HEK293 (cell line): ENCODE measurements around the gene CTDNEP1.

Experiments used
- CTCF ChIA-PET: fragments of 350-600 bp; formaldehyde crosslinking; extraction: SDS; loops from one replicate; lab custom pipeline; 2021; ENCODE audit warnings: antibody characterized with exemption; lab: Yijun Ruan, JAX
- POLR2A ChIA-PET: fragments of 300-600 bp; formaldehyde crosslinking; extraction: SDS; loops from one replicate; lab custom pipeline; 2020; ENCODE audit warnings: antibody characterized with exemption, inconsistent platforms; lab: Yijun Ruan, JAX
- H3K27ac ChIP-seq: fragments of 200-500 bp; sonication (Bioruptor generic); 2 replicates; pipeline ENCODE4 v1.5.1; 2014; ENCODE audit warnings: low read depth, low read length, control low read depth, inconsistent platforms; ENCODE audit errors: extremely low read depth
- H3K36me3 ChIP-seq, 2 experiments: fragments of 200-500 bp in 1 of 2; sonication (Bioruptor generic) in 1 of 2; 1 replicate in 1 of 2; 2 replicates in 1 of 2; pipeline ENCODE4 v1.5.1; 2014 to 2017; ENCODE audit warnings: inconsistent platforms in 2 of 2, low read length in 2 of 2; ENCODE audit not compliant: control insufficient read depth in 2 of 2, insufficient read depth in 1 of 2
- H3K4me1 ChIP-seq: fragments of 200-500 bp; sonication (Bioruptor generic); 2 replicates; pipeline ENCODE4 v1.5.1; 2014; ENCODE audit warnings: mild to moderate bottlenecking, low read length, inconsistent platforms; ENCODE audit not compliant: control insufficient read depth, insufficient read depth
- H3K4me3 ChIP-seq: 2 replicates; pipeline ENCODE4 v1.5.1; 2011; ENCODE audit warnings: low read depth, mild to moderate bottlenecking, control low read depth, low read length, moderate library complexity
- H3K9me3 ChIP-seq: fragments of 200-500 bp; sonication (Bioruptor generic); 2 replicates; pipeline ENCODE4 v1.5.1; 2014; ENCODE audit warnings: low read depth, low read length, inconsistent platforms; ENCODE audit not compliant: control insufficient read depth, insufficient read depth
- EGR2 ChIP-seq: fragments of 450-650 bp; formaldehyde crosslinking; IDR thresholded peaks from 2 replicates; pipeline ENCODE4 v1.5.1; 2016; ENCODE audit warnings: low read depth, missing biosample characterization, missing genetic modification characterization
- FEZF1 ChIP-seq: fragments of 450-650 bp; formaldehyde crosslinking; IDR thresholded peaks from 2 replicates; pipeline ENCODE4 v1.5.1; 2016; ENCODE audit warnings: missing biosample characterization, missing genetic modification characterization
- GLIS1 ChIP-seq: fragments of 450-650 bp; formaldehyde crosslinking; IDR thresholded peaks from 2 replicates; pipeline ENCODE4 v1.5.1; 2016; ENCODE audit warnings: missing biosample characterization, missing genetic modification characterization
- IKZF3 ChIP-seq: fragments of 450-650 bp; IDR thresholded peaks from 2 replicates; pipeline ENCODE4 v1.5.0; 2018; ENCODE audit warnings: missing biosample characterization, mild to moderate bottlenecking, missing genetic modification characterization, moderate library complexity
- MEIS1 ChIP-seq: sonication (generic); formaldehyde crosslinking; IDR thresholded peaks from 2 replicates; pipeline ENCODE4 v1.8.1; 2022; ENCODE audit warnings: missing genetic modification reagents, mild to moderate bottlenecking, borderline replicate concordance
- SP2 ChIP-seq: fragments of 450-650 bp; formaldehyde crosslinking; IDR thresholded peaks from 2 replicates; pipeline ENCODE4 v1.5.1; 2016; ENCODE audit warnings: missing biosample characterization, missing genetic modification characterization
- ZBTB48 ChIP-seq: fragments of 450-650 bp; formaldehyde crosslinking; IDR thresholded peaks from 2 replicates; pipeline ENCODE4 v1.5.1; 2016; ENCODE audit warnings: missing biosample characterization, missing genetic modification characterization
- ZNF121 ChIP-seq: fragments of 450-650 bp; formaldehyde crosslinking; IDR thresholded peaks from 2 replicates; pipeline ENCODE4 v1.5.1; 2016; ENCODE audit warnings: missing biosample characterization, missing genetic modification characterization
- ZNF132 ChIP-seq: fragments of 450-650 bp; formaldehyde crosslinking; IDR thresholded peaks from 2 replicates; pipeline ENCODE4 v1.5.1; 2017; ENCODE audit warnings: missing biosample characterization, missing genetic modification characterization, borderline replicate concordance
- ZNF324 ChIP-seq: fragments of 450-650 bp; formaldehyde crosslinking; IDR thresholded peaks from 2 replicates; pipeline ENCODE4 v1.5.1; 2016; ENCODE audit warnings: missing biosample characterization, missing genetic modification characterization
- ZNF341 ChIP-seq: fragments of 450-650 bp; formaldehyde crosslinking; IDR thresholded peaks from 2 replicates; pipeline ENCODE4; 2016; ENCODE audit warnings: low read depth, missing biosample characterization, missing genetic modification characterization
- ZNF37A ChIP-seq: fragments of 450-650 bp; IDR thresholded peaks from 2 replicates; pipeline ENCODE4 v1.5.1; 2018; ENCODE audit warnings: missing biosample characterization, missing genetic modification characterization
- ZNF391 ChIP-seq: fragments of 450-650 bp; formaldehyde crosslinking; IDR thresholded peaks from 2 replicates; pipeline ENCODE4 v1.5.1; 2016; ENCODE audit warnings: low read depth, missing biosample characterization, missing genetic modification characterization, borderline replicate concordance
- ZNF394 ChIP-seq: fragments of 450-650 bp; formaldehyde crosslinking; IDR thresholded peaks from 2 replicates; pipeline ENCODE4 v1.5.1; 2016; ENCODE audit warnings: missing biosample characterization, missing genetic modification characterization, mild to moderate bottlenecking, moderate library complexity, borderline replicate concordance
- ZNF416 ChIP-seq: fragments of 450-650 bp; formaldehyde crosslinking; IDR thresholded peaks from 2 replicates; pipeline ENCODE4 v1.5.1; 2016; ENCODE audit warnings: missing biosample characterization, missing genetic modification characterization
- ZNF433 ChIP-seq: fragments of 450-650 bp; formaldehyde crosslinking; IDR thresholded peaks from 2 replicates; pipeline ENCODE4 v1.5.1; 2016; ENCODE audit warnings: missing biosample characterization, missing genetic modification characterization, low read depth
- ZNF623 ChIP-seq: fragments of 450-650 bp; formaldehyde crosslinking; IDR thresholded peaks from 2 replicates; pipeline ENCODE4 v1.5.1; 2016; ENCODE audit warnings: missing biosample characterization, missing genetic modification characterization
- ZNF626 ChIP-seq: fragments of 450-650 bp; sonication (Bioruptor Pico); formaldehyde crosslinking; IDR thresholded peaks from 2 replicates; pipeline ENCODE4 v1.5.1; 2018; ENCODE audit warnings: missing biosample characterization, missing genetic modification characterization, inconsistent platforms
- ZNF843 ChIP-seq: fragments of 450-650 bp; formaldehyde crosslinking; IDR thresholded peaks from 2 replicates; pipeline ENCODE4 v1.5.1; 2016; ENCODE audit warnings: missing biosample characterization, missing genetic modification characterization
- TF ChIP-seq, protein P1 (sequence below): fragments of 450-650 bp; formaldehyde crosslinking; IDR thresholded peaks from 2 replicates; pipeline ENCODE4 v1.5.1; 2016; ENCODE audit warnings: missing biosample characterization, missing genetic modification characterization
- TF ChIP-seq, protein P2 (sequence below): fragments of 450-650 bp; formaldehyde crosslinking; IDR thresholded peaks from 2 replicates; pipeline ENCODE4 v1.5.1; 2016; ENCODE audit warnings: missing biosample characterization, missing genetic modification characterization

CTDNEP1 gene

DNA sequence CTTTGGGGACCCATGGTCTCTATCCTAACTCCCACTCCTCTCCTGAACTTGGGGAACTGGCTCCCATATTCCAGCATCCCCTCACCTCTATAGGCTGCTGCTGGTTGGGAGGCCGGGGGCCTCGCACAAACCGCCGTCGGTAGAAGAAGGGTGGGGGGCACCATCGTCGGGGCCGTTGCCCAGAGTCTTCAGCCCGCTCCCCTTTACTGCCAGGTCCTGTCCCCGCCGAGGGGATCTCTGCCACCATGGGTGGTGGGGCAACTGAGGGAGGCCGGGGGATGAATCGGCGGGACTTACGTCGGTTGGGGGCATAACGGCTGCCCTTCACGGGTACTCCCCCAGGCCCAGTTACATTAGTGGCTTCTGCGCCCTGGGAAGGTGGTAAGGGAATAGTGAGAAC, 38.6 kb upstream of the CTDNEP1 start:
- Histone ChIP-seq H3K36me3 (no peaks in the 10 kb centered on the region), H3K27ac (no peak overlapping the region), H3K4me3 (no peak overlapping the region), H3K4me1 (peaks cover 3% of the 10 kb centered on the region; the same call in 1 of the 2 replicates), H3K9me3 (no peaks in the 10 kb centered on the region)
- POLR2A ChIA-PET, result interaction anchor here (0.5 kb wide), 1 partner anchor 13 kb away, joined by 4 read pairs; no protein-coding TSS in a partner anchor
- TF ChIP-seq MEIS1 (CRISPR knock-in tag) (no peak), ZNF394 (tag by site-specific recombination) (no peak), ZNF623 (tag by site-specific recombination) (no peak), ZNF132 (tag by site-specific recombination) (no peak), FEZF1 (no peak), ZNF341 (tag by site-specific recombination) (no peak)
- TF ChIP-seq, protein P1, sequence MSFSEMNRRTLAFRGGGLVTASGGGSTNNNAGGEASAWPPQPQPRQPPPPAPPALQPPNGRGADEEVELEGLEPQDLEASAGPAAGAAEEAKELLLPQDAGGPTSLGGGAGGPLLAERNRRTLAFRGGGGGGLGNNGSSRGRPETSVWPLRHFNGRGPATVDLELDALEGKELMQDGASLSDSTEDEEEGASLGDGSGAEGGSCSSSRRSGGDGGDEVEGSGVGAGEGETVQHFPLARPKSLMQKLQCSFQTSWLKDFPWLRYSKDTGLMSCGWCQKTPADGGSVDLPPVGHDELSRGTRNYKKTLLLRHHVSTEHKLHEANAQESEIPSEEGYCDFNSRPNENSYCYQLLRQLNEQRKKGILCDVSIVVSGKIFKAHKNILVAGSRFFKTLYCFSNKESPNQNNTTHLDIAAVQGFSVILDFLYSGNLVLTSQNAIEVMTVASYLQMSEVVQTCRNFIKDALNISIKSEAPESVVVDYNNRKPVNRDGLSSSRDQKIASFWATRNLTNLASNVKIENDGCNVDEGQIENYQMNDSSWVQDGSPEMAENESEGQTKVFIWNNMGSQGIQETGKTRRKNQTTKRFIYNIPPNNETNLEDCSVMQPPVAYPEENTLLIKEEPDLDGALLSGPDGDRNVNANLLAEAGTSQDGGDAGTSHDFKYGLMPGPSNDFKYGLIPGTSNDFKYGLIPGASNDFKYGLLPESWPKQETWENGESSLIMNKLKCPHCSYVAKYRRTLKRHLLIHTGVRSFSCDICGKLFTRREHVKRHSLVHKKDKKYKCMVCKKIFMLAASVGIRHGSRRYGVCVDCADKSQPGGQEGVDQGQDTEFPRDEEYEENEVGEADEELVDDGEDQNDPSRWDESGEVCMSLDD, result no peak
- CTCF ChIA-PET, result interaction anchor here (2.8 kb wide), 1 partner anchor 244 kb away, joined by 13 read pairs; no protein-coding TSS in a partner anchor

DNA sequence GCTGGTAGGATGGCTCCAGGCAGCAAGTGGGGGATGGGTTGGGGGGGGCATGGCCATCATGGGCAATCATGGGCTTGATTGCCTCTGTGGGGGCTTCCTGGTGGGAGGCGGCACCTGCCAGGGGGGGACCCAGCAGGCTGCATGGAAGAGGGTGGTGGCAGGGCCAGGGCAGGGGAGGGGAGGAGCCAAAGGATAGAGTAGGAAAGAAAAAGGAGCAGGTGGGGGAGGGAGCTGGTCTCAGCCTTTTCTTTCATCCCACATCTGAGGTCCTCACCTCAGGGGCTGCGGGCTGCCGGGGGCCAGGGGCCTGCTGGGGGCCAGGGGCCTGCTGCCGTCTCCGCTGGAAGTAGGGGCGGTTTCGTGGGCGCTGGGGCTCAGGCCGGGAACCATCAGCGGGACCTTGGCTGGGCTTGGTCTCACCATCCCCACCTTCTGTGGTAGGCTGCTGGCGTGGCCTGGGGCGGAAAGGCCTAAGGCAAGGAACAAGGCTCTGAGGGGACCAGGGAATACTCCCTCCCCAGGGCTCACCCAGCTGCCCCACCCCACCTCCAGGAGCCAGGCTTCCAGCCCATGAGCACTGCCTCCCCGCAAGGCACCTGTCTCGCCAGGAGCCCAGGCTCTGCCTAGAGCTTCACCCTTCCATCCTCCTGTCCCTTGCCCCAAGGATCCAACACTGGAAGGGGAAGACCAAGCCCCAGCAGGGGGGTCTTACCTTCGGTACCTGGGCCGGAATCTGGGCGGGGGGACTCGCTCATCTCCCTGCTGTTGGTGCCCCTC, 37.9 kb upstream of the CTDNEP1 start:
- Histone ChIP-seq H3K4me3 (no peak overlapping the region), H3K27ac (no peak overlapping the region), H3K9me3 (no peaks in the 10 kb centered on the region), H3K4me1 (no peaks in the 10 kb centered on the region; the same call in 1 of the 2 replicates), H3K36me3 (no peaks in the 10 kb centered on the region)
- CTCF ChIA-PET, result interaction anchor here (0.6 to 1.1 kb wide), 2 partner anchors 9 to 759 kb away, joined by 3 read pairs; no protein-coding TSS in a partner anchor
- POLR2A ChIA-PET, result no interaction called here
- TF ChIP-seq ZNF324 (tag by site-specific recombination) (no peak), ZNF623 (tag by site-specific recombination) (0 out of 2 replicates have a peak, but pooled peaks have one; percentile 14)

DNA sequence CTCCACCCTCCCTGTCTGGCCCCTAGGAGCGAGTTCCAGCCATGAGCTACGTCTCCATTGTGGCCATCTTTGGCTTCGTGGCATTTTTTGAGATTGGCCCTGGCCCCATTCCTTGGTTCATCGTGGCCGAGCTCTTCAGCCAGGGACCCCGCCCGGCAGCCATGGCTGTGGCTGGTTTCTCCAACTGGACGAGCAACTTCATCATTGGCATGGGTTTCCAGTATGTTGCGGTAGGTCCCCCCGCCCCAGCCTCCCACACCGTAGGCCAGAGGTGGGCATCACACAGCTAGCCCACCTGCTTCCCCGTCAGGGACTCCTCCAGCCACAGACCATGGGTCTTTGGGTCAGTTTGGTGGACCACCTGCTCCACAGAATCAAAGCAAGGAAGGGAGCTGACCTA, 34.1 kb upstream of the CTDNEP1 start:
- Histone ChIP-seq H3K4me3 (no peak overlapping the region), H3K9me3 (no peaks in the 10 kb centered on the region), H3K27ac (no peak overlapping the region), H3K4me1 (peaks cover 9% of the 10 kb centered on the region), H3K36me3 (no peaks in the 10 kb centered on the region)
- TF ChIP-seq SP2 (tag by site-specific recombination), result no peak
- no peak for TF ChIP-seq GLIS1 (tag by site-specific recombination)
- TF ChIP-seq ZNF433 (tag by site-specific recombination), result no peak
- no peak for TF ChIP-seq ZNF121 (tag by site-specific recombination)
- TF ChIP-seq ZNF37A (tag by site-specific recombination), result no peak
- no peak for TF ChIP-seq IKZF3
- no peak for TF ChIP-seq ZNF416 (tag by site-specific recombination)
- no peak for TF ChIP-seq ZNF391 (tag by site-specific recombination)
- no peak for TF ChIP-seq ZNF843 (tag by site-specific recombination)
- TF ChIP-seq, protein P2, sequence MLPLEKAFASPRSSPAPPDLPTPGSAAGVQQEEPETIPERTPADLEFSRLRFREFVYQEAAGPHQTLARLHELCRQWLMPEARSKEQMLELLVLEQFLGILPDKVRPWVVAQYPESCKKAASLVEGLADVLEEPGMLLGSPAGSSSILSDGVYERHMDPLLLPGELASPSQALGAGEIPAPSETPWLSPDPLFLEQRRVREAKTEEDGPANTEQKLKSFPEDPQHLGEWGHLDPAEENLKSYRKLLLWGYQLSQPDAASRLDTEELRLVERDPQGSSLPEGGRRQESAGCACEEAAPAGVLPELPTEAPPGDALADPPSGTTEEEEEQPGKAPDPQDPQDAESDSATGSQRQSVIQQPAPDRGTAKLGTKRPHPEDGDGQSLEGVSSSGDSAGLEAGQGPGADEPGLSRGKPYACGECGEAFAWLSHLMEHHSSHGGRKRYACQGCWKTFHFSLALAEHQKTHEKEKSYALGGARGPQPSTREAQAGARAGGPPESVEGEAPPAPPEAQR (tag by site-specific recombination), result no peak
- no peak for TF ChIP-seq ZNF626 (tag by site-specific recombination)
- no peak for TF ChIP-seq EGR2
- no peak for TF ChIP-seq ZBTB48 (tag by site-specific recombination)
- ChIA-PET POLR2A (interaction anchor here (0.8 kb wide), 1 partner anchor 71 kb away, joined by 5 read pairs; no protein-coding TSS in a partner anchor), CTCF (interaction anchor here (0.6 to 9.0 kb wide), 6 partner anchors 13 to 331 kb away, joined by 3 to 160 read pairs (median 3); no protein-coding TSS in a partner anchor)
